Stimulated activated CD4-positive, alpha-beta T cell treated with anti-CD3 and anti-CD28 coated beads, Interleukin-2, amount 100 ng/mL, for 4 hours (primary cell): ENCODE measurements around the gene LRRC70.

Experiments used
- DNase-seq: peaks from one replicate; pipeline ENCODE4 v3.0.0-alpha.2; 2020; ENCODE audit warnings: low read depth

The LRRC70 gene

DNA sequence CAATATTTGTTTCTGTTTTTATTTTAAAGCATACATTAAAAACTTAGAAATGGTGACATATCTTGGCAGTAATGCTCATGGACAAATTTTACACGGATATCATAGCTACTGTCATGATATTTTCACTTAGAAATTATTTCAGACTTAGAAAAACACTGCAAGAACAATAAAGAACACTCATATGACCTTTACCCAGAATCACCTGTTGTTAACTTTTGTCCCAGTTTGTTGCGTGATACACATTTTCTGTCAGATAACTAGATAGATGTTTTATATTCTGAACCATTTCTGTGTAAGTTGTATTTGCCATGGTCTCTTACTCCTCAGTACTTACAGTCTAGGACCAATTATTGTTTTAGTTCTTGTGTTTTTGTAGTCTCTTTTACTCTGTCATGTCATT is 3.6 kb upstream of the LRRC70 start:
- DNase-seq = no peak

GRCh38 chr5:62575489-62575888 is 3.1 kb upstream of the LRRC70 start:
- DNase-seq = no peak

GRCh38 chr5:62576570-62577170 is 1.9 kb upstream of the LRRC70 start:
- no peak for DNase-seq

- no peak for DNase-seq
Observed at GRCh38 chr5:62577488-62577887, 1.1 kb upstream of the LRRC70 start.

DNA sequence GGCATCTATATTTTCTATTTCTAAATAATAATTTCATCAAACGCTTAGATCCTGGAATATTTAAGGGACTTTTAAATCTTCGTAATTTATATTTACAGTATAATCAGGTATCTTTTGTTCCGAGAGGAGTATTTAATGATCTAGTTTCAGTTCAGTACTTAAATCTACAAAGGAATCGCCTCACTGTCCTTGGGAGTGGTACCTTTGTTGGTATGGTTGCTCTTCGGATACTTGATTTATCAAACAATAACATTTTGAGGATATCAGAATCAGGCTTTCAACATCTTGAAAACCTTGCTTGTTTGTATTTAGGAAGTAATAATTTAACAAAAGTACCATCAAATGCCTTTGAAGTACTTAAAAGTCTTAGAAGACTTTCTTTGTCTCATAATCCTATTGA is 1.1 kb downstream of the LRRC70 start:
- no peak for DNase-seq

- DNase-seq = no peak
Observed at GRCh38 chr5:62581836-62582597, 3.4 kb downstream of the LRRC70 start.

DNA sequence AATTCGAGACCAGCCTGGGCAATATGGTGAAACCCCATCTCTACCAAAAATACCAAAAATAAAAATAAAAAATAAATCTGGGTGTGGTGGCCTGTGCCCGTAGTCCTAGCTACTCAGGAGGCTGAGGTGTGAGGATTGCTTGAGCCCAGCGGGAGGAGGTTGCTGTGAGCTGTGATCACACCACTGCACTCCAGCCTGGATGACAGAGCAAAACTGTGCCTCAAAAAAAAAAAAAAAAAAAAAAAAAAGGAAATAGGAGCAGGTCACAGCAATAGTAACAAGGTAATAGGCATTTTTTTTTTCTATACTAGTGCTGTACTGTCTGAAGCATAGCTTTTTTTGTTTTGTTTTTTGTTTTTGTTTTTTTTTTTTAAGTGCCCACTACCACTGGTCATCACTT is 5.8 kb downstream of the LRRC70 start:
- DNase-seq = no peak

DNA sequence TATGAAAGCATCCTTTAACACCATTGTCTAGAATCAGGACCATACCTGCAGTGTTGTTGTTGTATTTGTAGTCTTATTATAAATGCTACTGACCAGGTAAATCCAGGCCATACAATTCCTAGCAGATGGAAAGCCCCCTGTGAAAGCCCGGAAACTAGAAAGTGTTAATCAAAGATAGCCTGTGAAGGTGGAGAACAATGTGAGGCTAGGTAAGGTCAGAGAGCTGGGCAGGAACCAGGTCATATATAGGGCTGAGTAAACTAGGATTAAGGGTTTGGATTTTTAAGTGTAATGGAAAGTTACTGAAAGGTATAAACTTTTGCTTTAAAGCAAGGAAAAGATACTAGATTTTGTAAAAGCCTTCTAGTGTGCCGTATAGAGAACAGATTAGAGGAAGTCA is 6.7 kb downstream of the LRRC70 start:
- no peak for DNase-seq

DNA sequence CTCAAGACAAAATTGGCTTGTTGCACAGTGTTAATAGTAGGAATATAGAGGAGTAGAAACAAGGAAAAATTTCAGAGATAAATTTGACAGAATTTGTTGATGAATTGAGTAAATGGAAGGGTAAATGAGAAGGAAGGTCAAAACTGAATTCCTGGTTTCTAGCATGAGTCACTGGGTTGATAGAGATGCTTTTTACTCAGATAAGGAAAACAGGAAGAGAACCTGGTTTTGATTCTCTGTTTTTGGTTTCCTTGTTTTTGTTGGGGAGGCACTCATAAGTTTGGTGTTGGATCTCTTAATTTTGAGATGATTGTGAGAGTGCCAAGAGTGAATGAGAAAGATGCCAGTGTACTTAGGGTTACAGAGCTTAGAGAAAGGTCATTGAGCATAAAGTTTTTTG is 7.1 kb downstream of the LRRC70 start:
- no peak for DNase-seq

DNA sequence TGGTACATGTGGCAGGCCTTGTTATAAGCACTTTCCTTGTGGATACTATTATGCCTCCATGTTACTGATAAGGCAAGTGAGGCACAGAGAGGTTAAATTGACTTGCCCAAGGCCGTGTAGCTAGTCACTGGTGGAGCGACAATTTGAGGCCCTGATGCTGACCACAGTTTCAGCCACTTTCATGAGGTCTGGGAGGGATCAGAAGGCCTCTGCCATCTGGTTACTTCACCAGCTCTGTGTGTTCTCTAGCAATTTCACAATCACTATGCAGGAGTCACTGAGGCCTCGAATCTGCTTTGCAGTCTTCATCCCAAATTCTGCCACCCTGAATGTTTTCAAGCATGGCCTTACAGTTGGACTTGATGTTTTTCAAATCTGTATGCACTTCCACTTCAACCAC is 9.1 kb downstream of the LRRC70 start:
- DNase-seq = no peak

- DNase-seq = no peak
Observed at GRCh38 chr5:62588668-62589067, 10.0 kb downstream of the LRRC70 start.

GRCh38 chr5:62589504-62589903 is 10.9 kb downstream of the LRRC70 start:
- DNase-seq = no peak

DNA sequence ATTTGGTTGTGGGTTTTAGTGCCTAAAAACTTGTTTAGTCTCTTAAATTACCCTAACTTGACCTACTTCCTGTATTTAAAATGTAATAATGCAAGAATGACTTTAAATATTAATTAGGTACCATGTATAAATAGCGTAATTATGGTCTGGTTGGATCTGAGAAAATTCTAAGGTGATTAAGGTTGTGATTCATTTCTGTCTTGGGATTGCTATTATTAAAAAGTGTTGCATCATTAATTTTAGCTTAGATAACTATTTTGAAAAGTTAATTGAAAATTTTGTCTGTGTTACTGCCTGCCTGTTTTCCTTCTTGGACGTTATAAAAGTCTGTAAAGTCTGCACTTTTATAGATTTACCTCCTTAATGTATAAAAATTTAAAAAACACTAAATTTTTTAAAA is 11.8 kb downstream of the LRRC70 start:
- DNase-seq = no peak

- DNase-seq = no peak
Observed at GRCh38 chr5:62592558-62592957, 13.9 kb downstream of the LRRC70 start.

GRCh38 chr5:62593331-62593730 is 14.7 kb downstream of the LRRC70 start:
- DNase-seq = no peak

GRCh38 chr5:62594364-62594984 is 15.9 kb downstream of the LRRC70 start:
- no peak for DNase-seq

DNA sequence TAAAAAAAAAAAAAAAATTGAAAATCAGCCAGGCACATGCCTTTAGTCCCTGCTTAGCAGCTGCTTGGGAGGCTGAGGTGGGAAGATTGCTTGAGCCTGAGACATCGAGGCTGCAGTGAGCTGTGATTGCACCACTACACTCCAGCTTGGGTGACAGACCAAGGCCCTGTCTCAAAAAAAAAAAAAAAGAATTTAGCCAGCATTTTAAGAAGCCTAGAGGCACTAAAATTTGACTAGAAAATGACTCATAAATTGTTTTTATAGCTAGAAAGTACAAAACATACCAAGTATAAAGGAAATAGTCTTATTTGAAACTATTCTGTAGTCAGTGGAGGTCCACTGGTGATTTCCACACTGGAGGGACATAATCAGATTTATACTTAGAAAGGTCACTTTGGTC is 17.5 kb downstream of the LRRC70 start:
- no peak for DNase-seq

GRCh38 chr5:62596691-62597090 is 18.1 kb downstream of the LRRC70 start:
- no peak for DNase-seq

DNA sequence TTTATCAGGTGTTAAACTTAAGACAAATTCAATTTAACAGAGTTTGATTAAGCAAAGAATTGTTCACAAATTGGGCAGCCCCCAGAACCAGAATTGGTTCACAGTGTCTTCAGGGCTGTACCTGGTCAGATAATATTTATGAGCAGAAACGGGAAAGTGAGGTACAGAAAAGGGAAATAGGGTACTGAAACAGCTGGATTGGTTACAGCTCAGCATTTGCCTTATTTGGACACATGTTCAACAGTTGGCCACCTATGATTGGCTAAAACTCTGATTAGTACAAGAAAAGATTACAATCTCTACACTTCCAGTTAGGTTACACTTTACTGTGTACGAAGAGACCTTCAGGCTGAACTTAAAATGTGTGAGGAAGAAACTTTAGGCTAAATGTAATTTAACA is 18.7 kb downstream of the LRRC70 start:
- no peak for DNase-seq

- no peak for DNase-seq
Observed at GRCh38 chr5:62600560-62601252, 22.1 kb downstream of the LRRC70 start.

DNA sequence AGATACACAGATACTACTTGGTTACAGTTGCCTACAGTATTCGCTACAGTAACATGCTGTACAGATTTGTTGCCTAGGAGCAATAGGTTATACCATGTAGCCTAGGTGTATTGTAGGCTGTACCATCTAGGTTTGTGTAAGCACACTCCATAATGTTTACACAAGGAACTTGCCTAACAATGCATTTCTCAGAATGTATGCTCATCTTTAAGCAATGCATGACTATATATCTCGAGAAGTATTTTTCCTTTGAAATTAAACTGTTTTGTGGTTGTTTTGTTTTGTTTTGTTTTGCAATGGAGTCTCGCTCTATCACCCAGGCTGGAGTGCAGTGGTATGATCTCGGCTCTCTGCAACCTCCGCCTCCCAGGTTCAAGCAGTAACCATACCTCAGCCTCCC is 25.3 kb downstream of the LRRC70 start:
- no peak for DNase-seq

DNA sequence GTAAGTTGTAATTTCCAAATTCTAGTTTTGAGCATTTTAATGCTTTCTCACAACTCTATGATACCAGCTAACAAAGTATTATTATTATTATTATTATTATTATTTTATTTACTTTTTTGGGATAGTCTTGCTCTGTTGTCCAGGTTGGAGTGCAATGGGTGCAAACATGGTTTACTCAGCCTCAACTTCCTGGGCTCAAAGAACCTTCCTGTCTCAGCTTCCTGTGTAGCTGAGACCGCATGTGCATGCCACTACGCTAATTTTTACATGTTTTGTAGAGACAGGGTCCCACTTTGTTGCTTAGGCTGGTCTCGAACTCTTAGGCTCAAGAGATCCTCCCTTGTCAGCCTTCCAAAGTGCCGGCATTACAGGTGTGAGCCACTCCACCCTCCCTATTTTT is 27.0 kb downstream of the LRRC70 start:
- no peak for DNase-seq

- no peak for DNase-seq
Observed at GRCh38 chr5:62606878-62607277, 28.3 kb downstream of the LRRC70 start.
